HG03439 (cell line): ENCODE measurements around the gene NXPH3.

Source experiments
- ATAC-seq: cut with Tn5 transposase; IDR thresholded peaks from one replicate; pipeline ENCODE4 v1.9.1; 2021; ENCODE audit warnings: mild to moderate bottlenecking, moderate library complexity; ENCODE audit not compliant: unreplicated experiment

Gene NXPH3

GRCh38 chr17:49588726-49589576, 13.3 kb downstream of the NXPH3 start:
- no peak for ATAC-seq

GRCh38 chr17:49589577-49589927, 13.9 kb downstream of the NXPH3 start:
- ATAC-seq, result no peak

- ATAC-seq, result no peak
Measured at GRCh38 chr17:49590874-49591273, 15.2 kb downstream of the NXPH3 start.

- ATAC-seq, result no peak
Measured at GRCh38 chr17:49592263-49592662, 16.6 kb downstream of the NXPH3 start.

DNA sequence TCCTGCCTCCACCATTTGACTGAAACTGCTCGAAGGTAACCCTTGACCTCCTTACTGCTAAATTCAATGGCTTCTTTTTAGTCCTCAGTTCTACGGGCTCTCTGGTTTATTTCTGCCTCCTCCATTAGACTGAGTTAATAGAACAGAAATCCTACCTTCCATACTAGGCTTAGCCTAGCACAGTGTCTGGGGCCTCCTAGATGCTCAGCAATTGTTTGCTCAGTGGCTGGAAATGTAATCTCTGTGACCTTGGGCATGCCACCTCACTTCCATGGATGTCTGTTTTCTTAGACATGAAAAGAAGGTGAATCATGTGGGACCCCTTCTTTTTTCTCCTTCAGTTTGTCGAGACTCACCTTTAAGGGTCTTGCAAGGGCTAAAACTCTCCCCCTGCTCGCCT, 19.7 kb downstream of the NXPH3 start:
- ATAC-seq, result no peak

DNA sequence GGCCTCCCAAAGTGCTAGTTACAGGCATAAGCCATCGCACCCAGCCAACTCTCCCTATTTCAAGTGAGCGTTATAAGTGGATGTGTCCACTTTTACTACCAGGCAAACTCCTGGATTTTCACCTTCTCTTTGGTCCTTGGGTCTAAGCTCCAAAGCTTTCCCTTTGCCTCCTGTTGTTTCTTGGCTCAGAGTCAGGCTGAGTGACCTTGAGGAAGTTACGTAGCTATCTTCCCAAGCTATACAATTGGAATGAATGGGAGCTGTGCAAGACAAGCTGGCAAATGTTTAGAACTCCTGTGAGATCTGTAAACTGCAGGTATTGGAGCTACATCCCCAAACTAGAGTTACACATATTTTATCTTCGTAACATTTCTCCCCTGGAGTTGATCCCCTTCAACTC, 20.3 kb downstream of the NXPH3 start:
- no peak for ATAC-seq

DNA sequence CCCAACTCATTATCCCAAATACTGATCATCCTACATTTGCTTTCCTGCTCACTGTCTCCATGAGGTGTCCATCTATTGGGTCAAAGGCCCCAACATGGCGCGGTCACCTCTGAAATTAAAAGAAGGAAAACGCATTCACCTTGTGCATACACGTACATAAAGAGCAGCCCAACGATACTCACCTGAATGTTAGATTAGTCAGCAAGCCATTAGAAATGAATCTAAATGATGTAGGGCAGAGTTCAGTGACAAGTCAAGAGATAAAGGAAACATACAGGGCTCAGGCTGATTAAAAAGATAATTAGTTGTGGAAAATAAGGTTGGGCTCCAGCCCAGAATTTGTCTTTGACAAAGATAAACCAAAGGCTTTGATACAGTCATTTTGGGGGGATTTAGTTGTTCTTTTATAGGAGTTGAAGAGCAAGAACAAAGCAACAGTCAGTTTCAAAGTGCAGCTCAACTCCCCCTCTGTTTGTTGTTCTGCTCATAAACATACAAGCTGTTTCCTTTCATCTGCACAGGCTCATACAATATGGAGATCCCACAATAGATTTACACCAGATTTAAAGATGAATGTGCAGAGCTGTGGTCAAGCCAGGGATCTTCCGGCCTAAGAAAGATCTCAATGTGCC, 21.1 kb downstream of the NXPH3 start:
- no peak for ATAC-seq

DNA sequence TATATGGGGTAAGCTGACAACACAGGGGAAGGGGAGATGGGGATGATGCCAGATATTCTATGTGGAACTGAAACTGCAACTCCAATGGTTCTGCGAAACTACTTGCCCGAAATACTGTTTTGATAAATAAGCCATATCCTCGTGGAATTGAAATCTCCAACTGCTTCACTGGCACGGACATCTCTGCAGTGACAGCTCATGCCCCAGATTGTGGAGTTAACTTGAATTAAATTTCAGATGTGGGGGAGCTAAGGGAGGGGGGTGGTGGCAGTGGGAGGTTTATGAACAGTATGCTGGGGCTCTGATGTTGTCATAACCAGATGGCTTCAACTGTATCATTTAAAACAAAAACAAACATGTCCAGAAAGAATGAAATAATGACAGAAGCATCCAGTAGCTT, 21.8 kb downstream of the NXPH3 start:
- ATAC-seq, result no peak

GRCh38 chr17:49597928-49598655, 22.4 kb downstream of the NXPH3 start:
- ATAC-seq, result no peak

DNA sequence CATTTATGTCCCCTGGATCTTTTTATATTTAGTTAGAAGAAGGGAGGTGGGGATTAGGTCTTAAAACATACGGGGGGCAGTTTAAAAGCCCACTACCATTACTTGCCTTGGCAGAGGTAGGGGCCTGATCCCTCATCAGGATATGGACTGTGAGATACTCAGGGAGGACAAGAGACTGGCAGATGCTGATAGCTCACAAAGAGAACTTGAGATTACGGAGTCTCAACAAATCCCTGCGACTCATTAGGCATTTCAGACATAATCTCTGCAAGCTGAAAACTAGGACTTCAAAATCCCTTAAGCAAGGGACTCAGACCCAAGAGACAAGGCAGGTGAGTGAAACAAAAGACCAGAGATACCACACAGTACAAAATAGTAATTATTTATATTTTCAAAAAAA, 23.2 kb downstream of the NXPH3 start:
- no peak for ATAC-seq

DNA sequence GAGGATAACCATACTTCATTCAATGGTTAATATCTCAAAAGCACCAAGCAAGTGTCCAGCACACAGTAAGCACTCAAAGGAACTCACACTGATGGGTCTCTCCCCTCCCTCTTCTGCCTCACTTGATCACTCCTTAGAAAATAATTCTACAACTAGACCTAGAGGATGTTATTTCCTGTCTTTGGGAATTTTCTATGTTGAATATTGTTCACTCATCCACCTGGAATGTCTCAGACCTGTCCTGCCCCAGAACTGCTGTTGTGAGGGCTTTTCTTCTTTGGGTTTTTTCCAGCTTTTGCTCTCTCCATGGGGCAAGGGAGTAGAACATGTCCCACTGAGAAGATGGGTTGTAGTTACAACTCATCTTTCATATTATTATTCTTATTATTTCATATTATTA, 25.3 kb downstream of the NXPH3 start:
- ATAC-seq, result no peak

- no peak for ATAC-seq
Measured at GRCh38 chr17:49602783-49603182, 27.1 kb downstream of the NXPH3 start.

DNA sequence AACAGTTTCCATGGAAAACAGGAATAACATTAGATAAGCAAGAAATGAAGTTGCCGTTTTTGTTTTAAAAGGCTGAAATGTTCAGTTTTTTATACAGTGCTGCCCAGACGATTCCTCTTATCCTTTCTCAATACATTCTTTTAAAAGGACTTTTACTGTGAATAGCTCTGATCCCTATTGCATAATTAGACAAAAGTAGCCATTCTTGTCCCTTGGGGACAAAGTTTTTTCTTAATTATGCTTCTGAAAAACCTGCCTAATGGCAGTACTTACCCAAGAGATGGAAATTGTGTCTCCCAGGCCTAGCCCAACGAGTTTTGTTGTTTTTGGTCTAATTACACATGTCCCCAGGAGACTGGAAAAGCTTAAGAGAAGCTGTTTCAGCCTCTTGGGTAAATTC, 27.6 kb downstream of the NXPH3 start:
- no peak for ATAC-seq

- ATAC-seq, result no peak
Measured at GRCh38 chr17:49603720-49604119, 28.0 kb downstream of the NXPH3 start.

GRCh38 chr17:49604314-49604869, 28.7 kb downstream of the NXPH3 start:
- no peak for ATAC-seq

DNA sequence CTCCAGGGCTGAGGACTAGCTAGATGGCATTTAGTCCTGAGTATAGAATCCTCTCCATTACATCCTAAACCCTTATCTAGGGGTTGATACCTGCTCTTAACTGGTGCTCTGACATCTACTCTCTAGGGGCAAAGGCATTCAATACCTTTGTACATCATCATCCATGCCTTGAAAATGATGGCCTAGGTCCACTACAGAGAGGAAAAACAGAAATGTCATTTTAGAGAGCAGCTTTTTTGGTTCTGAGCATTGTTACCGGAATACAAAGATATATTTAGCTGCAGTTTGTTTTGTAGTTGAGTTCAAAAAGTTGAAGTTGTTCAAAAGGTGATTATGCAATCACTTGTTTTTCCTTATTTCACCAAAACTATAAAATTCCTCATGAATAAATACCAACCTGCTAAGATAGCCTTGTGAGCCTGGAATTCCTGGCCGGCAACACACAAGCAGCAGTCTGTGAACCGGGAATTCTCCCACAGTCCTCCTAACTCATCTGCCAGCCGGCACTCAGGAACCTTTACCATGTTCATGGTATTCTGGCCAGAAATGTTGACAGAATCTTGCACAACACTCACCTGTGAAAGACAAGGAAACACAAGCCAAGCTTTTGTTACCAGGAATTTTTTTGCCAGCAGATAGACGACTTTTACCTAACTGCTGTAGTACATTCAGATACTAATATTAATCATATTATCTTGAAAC, 35.4 kb downstream of the NXPH3 start:
- ATAC-seq, result no peak

GRCh38 chr17:49612726-49613125, 37.1 kb downstream of the NXPH3 start:
- no peak for ATAC-seq

GRCh38 chr17:49613182-49613800, 37.6 kb downstream of the NXPH3 start:
- ATAC-seq, result no peak

DNA sequence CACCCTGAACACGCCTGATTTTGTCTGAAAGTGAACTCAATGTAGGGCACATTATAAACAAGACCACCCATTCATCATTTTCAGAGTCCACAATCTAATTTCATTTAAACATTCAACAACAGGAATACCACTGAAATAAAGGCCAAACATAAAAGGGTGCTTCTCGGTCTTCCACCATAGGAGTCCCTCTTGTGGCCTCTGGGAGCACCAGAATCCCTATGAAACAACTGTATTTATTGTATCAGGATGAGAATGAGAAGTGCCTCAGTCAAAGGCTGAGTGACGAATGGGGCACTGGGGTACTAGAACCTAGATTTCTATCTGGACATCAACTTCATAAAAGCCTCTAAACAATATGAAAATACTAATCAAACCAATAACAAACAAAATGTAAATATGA, 40.4 kb downstream of the NXPH3 start:
- ATAC-seq, result no peak

DNA sequence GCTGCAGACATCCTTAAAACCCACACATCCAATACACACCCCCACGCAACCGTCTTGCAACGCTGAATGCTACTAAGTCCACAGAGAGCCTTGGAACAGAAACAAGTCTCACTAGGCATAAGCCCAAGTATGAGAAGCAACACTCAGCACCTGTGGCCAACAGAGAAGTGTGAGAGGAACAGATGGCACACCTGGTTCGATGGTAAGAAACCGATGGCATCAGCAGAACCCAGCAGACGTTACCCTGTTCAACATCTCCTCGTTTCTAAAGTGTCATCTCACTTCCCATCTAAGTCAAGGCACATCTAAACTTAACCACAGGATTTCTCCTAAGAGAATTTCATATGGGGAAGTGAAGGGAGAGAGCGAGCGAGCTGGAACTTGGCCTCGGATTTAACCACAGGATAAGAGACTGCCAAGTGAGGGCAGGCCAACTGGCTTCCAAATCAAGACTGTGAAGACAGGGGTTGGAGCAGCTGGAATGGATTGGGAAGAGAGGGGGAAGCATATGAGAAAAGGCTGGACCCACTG, 41.0 kb downstream of the NXPH3 start:
- ATAC-seq, result no peak
